GM21526 (cell line): Measurements from ENCODE around the gene SH3YL1.

Source experiments
- ATAC-seq: cut with Tn5 transposase; IDR thresholded peaks from one replicate; pipeline ENCODE4 v1.9.1; 2021; ENCODE audit warnings: moderate library complexity; ENCODE audit not compliant: unreplicated experiment, low FRiP score

SH3YL1 gene, protein sequence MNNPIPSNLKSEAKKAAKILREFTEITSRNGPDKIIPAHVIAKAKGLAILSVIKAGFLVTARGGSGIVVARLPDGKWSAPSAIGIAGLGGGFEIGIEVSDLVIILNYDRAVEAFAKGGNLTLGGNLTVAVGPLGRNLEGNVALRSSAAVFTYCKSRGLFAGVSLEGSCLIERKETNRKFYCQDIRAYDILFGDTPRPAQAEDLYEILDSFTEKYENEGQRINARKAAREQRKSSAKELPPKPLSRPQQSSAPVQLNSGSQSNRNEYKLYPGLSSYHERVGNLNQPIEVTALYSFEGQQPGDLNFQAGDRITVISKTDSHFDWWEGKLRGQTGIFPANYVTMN

DNA sequence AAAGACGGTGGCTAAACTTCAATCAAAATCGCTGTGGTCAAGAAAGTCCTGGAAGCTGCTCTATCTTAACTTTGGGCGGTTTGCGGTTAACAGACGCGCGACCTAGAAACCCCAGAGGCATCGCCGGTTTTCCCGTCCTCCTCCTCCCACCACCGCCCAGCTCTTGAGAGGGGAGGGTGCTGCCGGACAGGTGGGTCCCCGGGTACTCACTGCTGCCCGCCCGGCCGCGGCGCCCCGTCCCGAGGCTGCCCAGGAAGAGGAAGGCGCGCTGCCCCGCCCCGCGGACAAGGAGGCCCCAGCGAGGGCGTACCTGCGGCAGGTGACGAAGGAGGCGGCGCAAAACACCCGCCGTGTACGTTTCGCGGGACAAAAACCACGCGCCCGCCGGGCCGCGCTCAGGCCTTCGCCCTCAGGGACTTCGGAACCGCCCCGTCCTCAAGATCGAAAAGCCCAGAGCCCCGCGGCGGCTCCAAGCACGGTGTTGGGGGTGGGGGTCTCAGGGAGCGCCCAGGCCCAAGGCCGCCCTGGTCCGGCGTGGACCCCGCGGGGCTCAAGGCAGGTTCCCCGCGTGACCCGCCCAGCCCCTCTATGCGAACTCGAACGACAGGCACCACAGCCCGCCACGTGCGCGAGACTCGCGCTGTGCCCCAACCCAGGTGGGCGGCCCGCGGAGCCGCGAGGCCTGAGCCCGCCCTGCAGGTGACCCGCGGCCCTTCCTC is at the start of gene SH3YL1:
Gene SH3YL1, minus strand, starts transcription at position 259 of the 719 bp plus-strand sequence. Its CDS starts 48 bp downstream, at position 211.
- ATAC-seq = peak; percentile 33

DNA sequence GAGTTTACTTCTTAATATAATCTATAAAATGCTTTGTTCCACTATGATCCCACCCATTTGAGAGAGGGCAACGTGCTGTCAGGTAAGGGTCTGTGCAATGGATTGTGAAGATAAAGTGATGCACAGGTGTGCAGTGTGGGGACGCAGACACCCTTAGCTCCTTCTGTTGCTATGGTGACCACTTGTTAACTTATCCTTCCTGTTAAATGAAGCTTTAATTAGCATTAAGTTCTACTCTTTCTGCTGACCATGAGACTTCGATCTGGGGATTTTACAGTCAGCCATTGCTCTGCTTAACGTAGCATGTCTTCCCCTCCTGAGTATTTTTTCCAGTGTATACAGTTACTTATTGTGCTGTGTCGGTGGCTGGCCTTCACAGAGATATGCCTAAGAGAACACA is 47.2 kb upstream of the SH3YL1 start:
- ATAC-seq = no peak

DNA sequence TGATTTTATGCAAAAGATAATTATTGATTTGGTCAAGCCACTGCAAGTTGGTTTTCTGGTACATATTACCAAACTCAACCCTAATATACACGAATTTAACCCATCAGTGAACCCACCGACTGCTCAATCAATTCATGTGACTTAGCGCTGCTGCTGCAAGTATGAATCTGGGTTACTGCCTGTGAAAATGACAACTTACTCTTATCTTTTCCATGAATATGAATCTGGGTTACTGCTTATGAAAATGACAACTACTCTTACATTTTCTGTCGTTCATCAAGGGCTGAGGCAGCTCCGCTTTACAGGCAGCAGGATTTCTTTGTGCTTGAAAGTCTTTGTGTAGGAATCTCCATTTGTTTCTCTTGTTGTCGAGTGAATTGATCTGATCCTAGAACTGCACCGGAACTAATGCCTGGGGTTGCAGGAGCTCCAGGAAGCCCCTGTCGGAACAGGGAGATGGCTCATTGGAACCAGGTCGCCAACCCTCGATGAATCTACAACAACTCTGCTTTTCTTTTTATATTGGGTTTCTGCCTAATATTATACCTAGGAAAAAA is 46.2 kb upstream of the SH3YL1 start:
- no peak for ATAC-seq

DNA sequence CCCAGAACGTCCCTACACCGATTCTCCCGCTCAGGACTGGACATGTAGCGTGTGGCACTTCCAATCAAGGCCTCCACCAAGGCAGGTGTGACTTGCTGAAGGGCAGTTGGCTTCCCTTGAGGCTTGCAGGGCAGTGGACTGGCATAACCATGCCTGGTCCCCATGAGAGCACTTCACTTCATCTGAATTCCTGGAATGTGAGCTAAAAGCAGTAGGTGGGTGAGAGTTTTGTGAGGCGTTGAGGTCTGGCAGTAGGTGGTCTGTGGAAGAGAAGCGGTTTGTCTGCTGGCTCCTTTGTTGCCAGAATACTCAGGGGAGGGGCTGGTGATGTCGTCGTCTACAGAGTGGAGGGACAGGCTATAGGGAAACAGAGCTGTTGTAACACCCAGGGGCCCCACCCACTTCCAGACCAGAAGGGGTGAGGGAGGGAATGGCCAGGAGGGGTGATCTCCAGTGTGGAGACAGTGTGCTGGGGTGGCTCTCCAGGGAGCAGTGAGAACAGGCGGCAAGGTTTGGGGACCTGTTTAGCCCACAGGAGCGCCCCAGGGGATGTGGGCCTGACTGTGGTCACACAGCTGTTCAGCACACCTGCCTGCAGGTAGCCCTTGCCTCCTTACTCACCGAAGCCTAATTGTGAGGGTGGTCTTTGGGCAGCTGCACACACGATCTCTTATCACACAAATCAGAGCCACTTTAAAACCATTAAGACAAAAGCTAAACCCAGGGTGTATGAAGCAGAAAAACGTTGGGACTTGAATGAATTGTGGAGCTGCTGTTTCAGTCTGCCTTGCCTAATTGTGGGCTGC is 45.5 kb upstream of the SH3YL1 start:
- ATAC-seq = no peak

DNA sequence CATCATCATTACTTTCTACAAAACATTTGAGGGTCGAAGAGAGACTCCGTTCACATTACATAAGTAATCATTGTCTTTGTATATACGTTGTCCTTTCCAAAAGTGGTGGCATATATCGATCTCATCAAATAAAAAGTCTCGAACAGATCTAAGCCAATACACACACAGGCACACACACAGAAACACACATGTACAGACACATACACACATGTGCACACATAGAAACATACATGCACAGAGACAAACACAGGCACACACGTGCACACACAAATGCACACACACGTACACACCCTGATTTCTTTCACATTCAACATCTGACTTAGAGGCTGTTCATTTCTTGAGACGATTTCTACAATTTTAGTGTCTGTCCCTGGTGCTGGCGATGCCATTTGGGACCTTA is 41.5 kb upstream of the SH3YL1 start:
- ATAC-seq = no peak

DNA sequence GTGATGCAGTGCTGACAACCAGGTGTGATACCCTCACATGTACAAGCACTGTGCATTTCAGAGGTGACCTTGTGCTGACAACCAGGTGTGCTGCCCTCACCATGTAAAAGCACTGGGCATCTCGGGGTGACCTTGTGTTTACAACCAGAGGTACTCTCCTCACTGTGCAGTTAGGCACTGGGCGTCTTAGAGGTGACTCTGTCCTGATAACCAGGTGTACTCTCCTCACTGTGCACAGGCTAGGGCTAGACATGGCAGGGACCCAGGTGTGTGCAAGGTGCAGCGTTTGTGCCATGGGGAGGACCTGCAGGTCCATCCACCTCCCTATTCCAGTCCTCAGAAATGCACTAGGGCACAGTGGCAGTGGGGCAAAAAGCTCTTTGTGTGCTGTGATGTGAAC is 32.5 kb upstream of the SH3YL1 start:
- ATAC-seq = no peak

DNA sequence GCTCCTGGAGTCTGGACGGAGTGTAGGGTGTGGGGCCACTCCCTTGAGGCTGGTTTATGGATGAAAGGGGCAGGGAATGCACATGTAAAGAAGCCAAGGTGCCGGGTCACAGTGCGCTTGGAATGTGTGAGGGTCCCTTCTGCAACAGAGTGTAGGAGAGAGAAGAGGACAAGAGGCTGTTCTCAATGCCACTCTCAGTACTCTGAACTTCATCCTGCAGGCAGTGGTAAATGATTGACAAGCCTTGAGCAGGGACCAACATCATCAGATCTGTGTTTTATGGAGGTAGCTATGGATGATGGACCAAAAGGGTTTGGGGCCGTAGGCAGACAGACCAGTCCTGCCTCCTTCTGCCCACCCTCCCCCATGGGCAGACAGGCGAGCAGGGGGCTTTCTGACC is 31.3 kb upstream of the SH3YL1 start:
- ATAC-seq = no peak

DNA sequence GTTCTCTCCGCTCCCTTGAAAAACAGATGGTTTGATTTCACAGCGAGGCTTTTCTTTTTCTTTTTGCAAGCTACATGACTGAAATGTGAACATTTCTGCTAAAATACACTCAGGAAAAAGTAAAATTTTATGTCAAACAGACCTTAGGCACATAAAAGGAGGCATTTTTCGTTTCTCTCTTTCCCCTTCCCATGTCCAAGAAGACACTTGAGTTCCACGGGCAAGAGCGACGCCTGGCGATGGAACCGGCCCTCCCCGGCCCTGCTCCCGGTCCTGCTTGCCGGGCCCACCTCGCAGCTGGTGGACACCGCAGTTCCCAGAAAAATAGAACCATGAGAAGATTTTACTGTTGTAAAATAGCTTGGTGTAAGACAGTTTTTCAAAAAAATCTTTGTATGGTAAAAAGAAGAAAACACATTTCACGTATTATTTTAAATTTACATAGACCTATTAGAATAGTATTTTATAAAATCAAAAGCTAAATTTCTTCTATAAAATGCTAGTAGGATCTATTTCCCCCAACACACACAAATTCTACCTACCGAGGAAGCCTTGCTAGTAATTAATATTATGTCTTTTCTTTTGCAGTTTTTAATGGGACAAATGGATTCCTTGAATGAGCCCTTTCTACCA is 26.4 kb upstream of the SH3YL1 start:
- no peak for ATAC-seq

DNA sequence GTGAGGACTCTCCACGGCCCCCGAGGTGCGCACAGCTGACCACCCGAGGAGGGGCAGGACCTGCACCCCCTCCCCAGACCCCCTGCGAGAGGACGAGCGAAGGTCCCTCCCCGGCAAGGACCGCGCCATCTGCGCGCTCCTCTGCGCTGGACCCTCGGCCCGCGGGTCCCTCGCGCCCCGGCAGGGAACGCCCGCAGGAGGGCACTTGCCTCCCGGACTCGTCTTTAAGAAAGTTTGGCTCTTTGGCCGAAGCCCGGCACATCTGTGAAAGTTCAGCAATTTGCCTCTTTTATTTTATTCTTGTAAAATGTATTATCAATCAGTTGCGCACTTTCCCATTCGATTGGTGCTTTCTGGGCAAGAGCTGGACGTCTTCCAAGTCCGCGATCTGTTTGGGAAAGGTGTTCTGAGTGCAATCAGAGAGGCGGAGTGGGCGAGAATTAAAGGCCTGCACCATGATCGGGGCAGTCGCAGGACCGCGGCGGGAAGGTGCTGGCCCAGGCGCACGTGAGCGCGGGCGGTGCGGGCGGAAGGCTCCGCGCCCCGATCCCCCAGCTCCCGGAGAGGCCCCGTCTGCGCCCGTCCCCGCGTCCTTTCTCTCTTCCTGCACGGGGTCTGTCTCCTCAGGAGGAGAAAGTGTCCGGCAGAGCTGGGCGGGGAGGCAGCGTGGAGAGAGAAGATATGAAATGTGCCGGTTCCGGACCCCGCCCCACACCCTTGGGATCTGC is 25.7 kb upstream of the SH3YL1 start:
- ATAC-seq = no peak

DNA sequence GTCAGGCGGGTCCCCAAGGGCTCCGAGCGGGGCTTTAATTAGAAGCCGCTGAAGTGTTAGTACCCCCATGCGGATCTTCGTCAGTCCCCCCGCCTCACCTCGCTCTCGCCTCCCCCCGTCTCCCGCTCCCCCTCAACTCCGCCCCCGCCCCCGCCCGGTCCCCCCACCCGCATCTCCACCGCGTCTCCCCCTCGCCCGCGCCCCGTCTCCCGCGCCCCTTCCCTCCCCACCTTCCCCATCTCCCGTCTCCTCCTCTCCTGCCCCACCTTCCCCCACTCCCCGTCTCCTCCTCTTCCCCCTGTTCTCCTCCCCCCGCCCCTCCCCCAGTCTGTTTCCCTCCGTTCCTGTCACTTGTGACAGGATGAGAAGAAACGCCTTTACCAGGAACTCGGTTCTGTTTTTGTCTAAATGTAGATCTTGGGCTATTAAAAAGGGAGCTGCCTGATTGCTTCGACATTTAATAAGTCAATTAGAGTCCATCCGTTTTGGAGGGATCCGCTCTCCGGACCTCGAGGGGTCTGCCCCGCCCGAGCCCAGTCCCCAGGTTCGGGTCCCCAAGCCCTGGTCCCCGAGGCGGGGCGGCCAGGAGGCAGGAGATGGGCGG is 25.0 kb upstream of the SH3YL1 start:
- ATAC-seq = no peak

DNA sequence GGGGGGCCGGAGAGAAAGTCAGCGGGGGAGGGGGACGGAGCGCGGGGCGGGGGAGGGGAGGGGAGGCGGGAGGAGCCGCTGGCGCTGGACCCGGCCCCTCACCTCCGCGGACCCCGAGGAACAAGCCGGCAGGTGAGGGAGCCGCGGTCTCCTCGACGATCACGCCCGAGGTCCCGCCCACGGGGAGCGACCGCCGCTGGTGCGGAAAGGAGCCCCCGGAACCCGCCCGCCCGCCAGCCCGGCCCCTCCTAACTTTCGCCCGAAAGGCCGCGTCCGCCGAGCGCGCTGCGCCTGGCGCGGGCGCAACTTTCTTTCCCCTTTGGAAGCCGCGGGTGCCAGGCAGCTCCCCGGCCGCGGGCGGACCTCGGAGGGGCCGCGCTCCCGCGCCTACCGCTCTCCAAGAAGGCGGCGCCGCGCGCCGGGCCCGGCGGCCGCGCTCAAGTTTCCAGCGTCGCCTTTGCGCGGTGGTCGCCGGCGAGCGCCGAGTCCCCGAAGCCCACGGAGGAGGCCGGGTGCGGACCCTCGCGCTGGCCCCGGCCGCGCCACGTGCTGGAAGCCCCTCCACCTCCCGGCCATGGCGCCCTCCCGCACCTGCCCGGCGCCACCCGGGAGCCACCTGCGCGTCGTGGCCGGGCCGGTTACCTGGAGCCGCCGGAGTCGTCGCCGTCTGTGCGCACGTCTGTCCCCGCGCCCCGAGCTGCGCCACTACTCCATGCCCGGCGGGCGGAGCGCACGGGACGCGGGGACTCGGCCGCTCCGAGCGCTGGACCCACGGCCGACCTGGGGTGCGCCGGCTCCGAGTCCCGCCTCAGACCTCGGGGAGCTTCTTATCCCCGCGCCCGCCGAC is 24.3 kb upstream of the SH3YL1 start, which contains the start of gene ALKAL2:
Gene ALKAL2, minus strand, starts transcription at position 181 of the 847 bp plus-strand sequence. CDS start 256 bp downstream, outside the sequence.
- no peak for ATAC-seq

DNA sequence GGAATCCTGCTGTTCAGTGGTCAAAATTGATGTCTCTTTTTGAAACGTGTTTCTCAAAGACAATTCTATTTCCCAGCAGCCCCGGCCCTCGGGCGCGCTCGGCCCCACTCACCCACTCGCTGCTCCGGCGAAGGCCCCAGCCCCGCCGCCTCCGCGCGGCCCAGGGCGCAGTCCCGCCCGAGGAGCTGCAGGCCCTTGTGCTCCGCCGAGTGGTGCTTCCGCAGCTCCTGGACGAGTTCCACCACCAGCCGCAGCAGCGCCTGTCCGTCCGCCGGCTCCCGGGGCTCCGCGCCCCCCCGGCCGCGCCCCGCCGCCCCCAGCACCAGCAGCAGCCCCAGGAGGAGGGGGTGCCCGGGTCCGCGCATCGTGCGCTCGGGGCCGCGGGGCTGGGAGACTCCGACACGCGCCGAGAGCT is 23.6 kb upstream of the SH3YL1 start:
- ATAC-seq = no peak

DNA sequence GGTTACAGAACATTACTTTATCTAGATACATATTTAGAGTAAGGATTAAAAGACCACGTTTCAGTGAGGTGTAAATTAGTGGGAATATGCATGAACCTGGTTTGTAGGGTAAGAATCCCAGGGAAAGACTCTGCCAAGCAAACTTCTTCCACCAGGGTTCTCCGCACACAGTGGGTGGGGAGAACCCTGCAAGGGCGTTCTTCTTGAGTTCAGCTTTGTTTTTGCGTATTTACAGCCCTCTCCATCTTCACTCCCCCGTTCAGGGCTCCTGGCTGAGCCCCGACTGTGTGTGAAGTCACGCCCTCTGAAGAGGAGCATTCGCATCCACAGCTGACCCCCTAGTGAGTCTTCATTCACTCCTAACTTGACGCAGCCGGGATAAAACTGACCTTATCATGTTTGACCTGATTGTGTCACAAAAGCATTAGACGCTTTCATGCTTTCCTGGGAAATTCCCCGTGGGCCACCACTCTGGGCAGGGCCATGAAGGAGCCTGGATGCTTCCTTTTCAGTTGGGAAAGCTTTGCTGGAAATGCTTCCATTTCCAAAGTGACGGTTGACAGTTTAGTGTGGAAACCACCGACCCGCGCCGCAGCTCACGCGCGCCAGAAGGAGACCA is 23.1 kb upstream of the SH3YL1 start:
- ATAC-seq = no peak

DNA sequence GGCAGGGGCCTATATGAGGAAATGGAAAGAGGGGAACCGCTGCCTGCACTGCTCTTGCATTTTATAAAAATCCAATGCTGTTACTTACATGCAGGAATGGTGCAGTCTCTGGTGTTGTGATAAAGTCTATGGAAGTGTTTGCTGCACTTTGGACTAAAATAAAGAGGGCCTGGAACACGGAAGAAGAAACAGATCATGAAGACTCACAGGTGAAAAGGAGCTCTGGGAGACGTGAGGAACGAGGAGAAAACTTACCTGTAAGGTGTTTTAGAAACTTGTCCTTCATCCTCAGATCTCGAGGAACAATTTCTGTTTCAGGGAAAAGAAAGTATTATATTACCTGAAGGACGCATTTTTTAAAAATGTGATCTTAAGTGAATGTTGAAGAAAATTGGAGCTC is 22.2 kb upstream of the SH3YL1 start:
- ATAC-seq = no peak

DNA sequence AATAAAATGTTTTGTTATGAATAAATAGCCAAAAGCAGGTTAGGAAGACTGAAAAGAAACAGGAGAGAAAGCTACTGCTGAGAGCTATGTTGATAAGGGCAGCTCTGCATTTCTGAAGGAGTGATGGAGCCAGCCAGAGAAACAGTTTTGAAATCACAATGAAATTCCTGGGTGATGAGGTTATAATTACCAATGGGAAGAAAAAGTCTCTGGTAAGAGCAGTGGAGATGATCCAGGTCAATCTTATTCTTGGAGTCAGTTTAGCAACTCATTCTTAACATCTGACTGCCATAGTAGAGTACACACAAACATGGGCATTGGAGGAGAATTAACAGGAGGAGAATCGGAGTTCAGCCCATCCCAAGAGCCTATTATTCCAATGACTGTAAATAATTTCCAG is 21.7 kb upstream of the SH3YL1 start:
- no peak for ATAC-seq

DNA sequence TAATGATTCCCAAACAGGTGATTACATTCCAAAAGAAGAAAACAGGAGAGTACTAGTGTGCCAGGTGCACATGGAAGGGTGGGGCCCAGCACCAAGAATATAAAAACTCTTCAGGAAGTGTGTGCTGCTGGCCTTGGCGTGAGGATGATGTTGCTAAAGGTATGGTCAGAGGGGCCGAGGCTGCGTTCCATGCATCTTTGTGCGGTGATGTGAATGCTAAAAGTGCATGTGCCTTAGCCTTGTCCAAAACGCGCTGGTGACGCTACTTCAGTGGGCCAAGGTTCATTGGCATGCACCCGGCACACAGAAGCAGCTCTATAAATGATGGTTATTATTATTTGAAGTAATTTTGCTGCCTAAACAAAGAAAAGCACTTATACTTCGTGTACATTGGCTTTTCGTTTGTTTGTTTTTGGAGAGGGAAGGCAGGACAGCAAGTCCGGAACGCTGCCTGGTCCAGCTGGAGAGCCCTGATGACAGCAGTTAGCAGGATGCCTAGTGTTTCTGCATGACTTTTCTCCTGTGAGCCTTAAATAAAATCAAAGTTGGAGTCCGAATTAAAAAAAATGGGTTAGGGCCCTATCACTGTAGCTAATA is 21.2 kb upstream of the SH3YL1 start:
- ATAC-seq = no peak

DNA sequence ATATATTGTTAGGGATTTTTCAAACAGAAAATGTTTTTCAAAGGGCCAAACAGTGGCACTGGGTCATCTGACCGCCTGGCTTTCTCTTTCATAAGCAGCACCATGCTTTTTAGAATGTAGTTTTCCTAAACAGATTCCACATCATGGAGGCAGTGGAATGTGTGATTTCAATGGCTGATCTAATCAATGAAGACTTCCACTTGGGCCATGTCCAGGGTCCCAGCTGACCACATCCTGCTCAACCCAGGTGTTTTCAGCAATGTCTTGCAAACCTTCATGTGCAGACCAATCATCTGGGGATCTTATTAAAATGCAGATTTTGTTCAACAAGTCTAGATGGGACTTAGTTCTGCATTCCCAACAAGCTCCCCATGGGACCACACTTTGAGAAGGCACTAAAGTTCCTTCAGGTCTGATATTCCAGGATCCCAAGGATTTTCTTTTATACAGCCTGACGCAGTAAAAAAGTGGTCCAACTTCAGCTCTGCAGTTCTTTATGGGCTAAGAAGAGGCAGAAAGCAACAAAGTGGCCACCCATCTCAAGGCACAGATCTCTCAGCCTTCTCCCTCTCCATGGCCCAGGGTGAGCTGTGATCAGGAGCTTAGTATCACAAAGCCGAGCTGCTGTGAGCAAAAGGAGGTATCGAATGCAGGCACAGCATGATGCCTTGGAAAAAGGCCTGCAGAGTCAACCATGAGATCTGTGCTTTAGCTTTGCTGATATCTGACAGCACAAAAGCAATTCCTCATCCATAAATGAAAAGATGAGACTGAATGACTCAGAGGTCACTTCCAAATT is 20.4 kb upstream of the SH3YL1 start:
- no peak for ATAC-seq
